BJ (cell line): ENCODE results near the gene PCIF1. TPM values are rescaled to one million over a fixed set of nuclear protein-coding genes. Genes with fewer than 3 reads are reported as not detected.
"Not testable (repeated sequence)": the region's sequence is repeated elsewhere in the genome, so short reads cannot be mapped to it uniquely, and the experiment has no call there.

Source experiments
- CTCF ChIA-PET: fragments of 350-600 bp; formaldehyde crosslinking; extraction: SDS; loops from one replicate; lab custom pipeline; 2021; ENCODE audit warnings: antibody characterized with exemption, inconsistent platforms; lab: Yijun Ruan, JAX
- POLR2A ChIA-PET: fragments of 300-600 bp; sonication (Branson Sonifier 250); formaldehyde crosslinking; extraction: SDS; loops from one replicate; lab custom pipeline; 2021; ENCODE audit warnings: antibody characterized with exemption; lab: Charles Lee
- DNase-seq: peaks from one replicate; pipeline ENCODE4 v3.0.0-alpha.2; 2011; ENCODE audit warnings: low read depth
- H3K27me3 ChIP-seq: 2 replicates; pipeline ENCODE4 v1.6.0; 2011; ENCODE audit warnings: low read length; ENCODE audit not compliant: control insufficient read depth, insufficient read depth
- H3K36me3 ChIP-seq: 2 replicates; pipeline ENCODE4 v1.5.1; 2011; ENCODE audit warnings: low read length; ENCODE audit not compliant: control insufficient read depth, insufficient read depth
- H3K4me3 ChIP-seq: 2 replicates; pipeline ENCODE4 v1.5.1; 2011; ENCODE audit warnings: low read depth, mild to moderate bottlenecking, control low read depth, low read length
- CTCF ChIP-seq: IDR thresholded peaks from 2 replicates; pipeline ENCODE4 v1.5.1; 2011; ENCODE audit warnings: low read depth, mild to moderate bottlenecking, control low read depth, inconsistent platforms, low read length, moderate library complexity; ENCODE audit not compliant: insufficient read depth
- polyA plus RNA-seq: library from polyadenylated mRNA; depleted of rRNA; stranded (reverse); fragments of >200 nt; gene quantifications from 2 replicates; pipeline ENCODE4 v1.2.3, GENCODE V29; 2011; rRNA removed

Gene PCIF1
- polyA plus RNA-seq, 1 experiment: 20.9 TPM

- H3K27me3 ChIP-seq: peaks cover 8% of the 10 kb centered on the region
- no peak for DNase-seq
- POLR2A ChIA-PET: no interaction called here
- H3K36me3 ChIP-seq: no peaks in the 10 kb centered on the region
- TF ChIP-seq CTCF: no peak
- H3K4me3 ChIP-seq: no peak overlapping the region
- CTCF ChIA-PET: interaction anchor here (0.8 kb wide), 1 partner anchor 19 kb away, joined by 4 read pairs; no protein-coding TSS in a partner anchor
These were observed 60.4 kb downstream of the PCIF1 start for GRCh38 chr20:45994761-45995493.

GRCh38 chr20:45995495-45996097 is 61.1 kb downstream of the PCIF1 start:
- H3K36me3 ChIP-seq, POLR2A ChIA-PET, H3K4me3 ChIP-seq, DNase-seq: not testable (repeated sequence)
- peaks cover 11% of the 10 kb centered on the region for H3K27me3 ChIP-seq
- CTCF ChIA-PET: interaction anchor here (0.8 to 1.0 kb wide), 2 partner anchors 9 to 19 kb away, joined by 3 to 4 read pairs; no protein-coding TSS in a partner anchor

- Histone ChIP-seq H3K4me3 (no peak overlapping the region), H3K27me3 (peaks cover 19% of the 10 kb centered on the region), H3K36me3 (no peaks in the 10 kb centered on the region)
- DNase-seq: no peak
- ChIA-PET CTCF (interaction anchor here (1.3 kb wide), 1 partner anchor 15 kb away, joined by 3 read pairs; no protein-coding TSS in a partner anchor), POLR2A (no interaction called here)
- no peak for TF ChIP-seq CTCF
These were observed 62.7 kb downstream of the PCIF1 start for GRCh38 chr20:45997187-45997586.

Other genes starting within 250 kb of the PCIF1 start
- not detected in 2 replicates for gene WFDC13, start 232.6 kb upstream of the PCIF1 start, polyA plus RNA-seq
- not detected in 2 replicates for gene WFDC10B, start 229.7 kb upstream of the PCIF1 start, polyA plus RNA-seq
- not detected in 2 replicates for gene SPINT4, start 212.3 kb upstream of the PCIF1 start, polyA plus RNA-seq
- gene WFDC3, start 142.8 kb upstream of the PCIF1 start, polyA plus RNA-seq: 0.71 and 0.78 TPM in 2 replicates
- gene DNTTIP1, start 142.7 kb upstream of the PCIF1 start, polyA plus RNA-seq: 35.6 and 44.8 TPM in 2 replicates
- 70.6 and 90.8 TPM in 2 replicates for gene UBE2C, start 122.0 kb upstream of the PCIF1 start, polyA plus RNA-seq
- 0.60 and 0.81 TPM in 2 replicates for gene TNNC2, start 107.4 kb upstream of the PCIF1 start, polyA plus RNA-seq
- 13.6 and 17.8 TPM in 2 replicates for gene SNX21, start 100.9 kb upstream of the PCIF1 start, polyA plus RNA-seq
- 34.3 and 49.9 TPM in 2 replicates for gene ACOT8, start 77.3 kb upstream of the PCIF1 start, polyA plus RNA-seq
- gene ZSWIM3, start 77.1 kb upstream of the PCIF1 start, polyA plus RNA-seq: 3.7 and 4.5 TPM in 2 replicates
- gene ZSWIM1, start 53.5 kb upstream of the PCIF1 start, polyA plus RNA-seq: 4.9 and 6.0 TPM in 2 replicates
- 0.59 and 0.66 TPM in 2 replicates for gene SPATA25, start 47.1 kb upstream of the PCIF1 start, polyA plus RNA-seq
- gene NEURL2, start 43.5 kb upstream of the PCIF1 start, polyA plus RNA-seq: 2.1 and 4.3 TPM in 2 replicates
- gene CTSA, start 43.3 kb upstream of the PCIF1 start, polyA plus RNA-seq: 286 and 408 TPM in 2 replicates
- 11.3 and 22.0 TPM in 2 replicates for gene PLTP, start 22.5 kb upstream of the PCIF1 start, polyA plus RNA-seq
- gene ZNF335, start 37.5 kb downstream of the PCIF1 start, polyA plus RNA-seq: 4.5 and 9.9 TPM in 2 replicates
- not detected in 2 replicates for gene MMP9, start 74.2 kb downstream of the PCIF1 start, polyA plus RNA-seq
- gene SLC12A5, start 94.5 kb downstream of the PCIF1 start, polyA plus RNA-seq: 0.61 and 0.70 TPM in 2 replicates
- gene NCOA5, start 155.3 kb downstream of the PCIF1 start, polyA plus RNA-seq: 19.0 and 19.9 TPM in 2 replicates
- 7.5 and 11.6 TPM in 2 replicates for gene CD40, start 183.6 kb downstream of the PCIF1 start, polyA plus RNA-seq